Measurements from ENCODE around the gene HAGH. TPM values are rescaled to one million over a fixed set of nuclear protein-coding genes. Genes with fewer than 3 reads are reported as not detected.

HAGH gene
- total and polyA plus RNA-seq, 4 donors: 51.2 to 99.7 (median 80.2) TPM

- no peak overlapping the region for H3K9ac ChIP-seq (ENCODE audit: insufficient read depth in 1 of 2, low read length in 2 of 2)
- H3K4me3 ChIP-seq: no peak overlapping the region
- ATAC-seq (ENCODE audit: insufficient read depth, low FRiP score) (no peak), DNase-seq (peak in 1 of 3 donors; percentile 2)
- TF ChIP-seq, protein P1, sequence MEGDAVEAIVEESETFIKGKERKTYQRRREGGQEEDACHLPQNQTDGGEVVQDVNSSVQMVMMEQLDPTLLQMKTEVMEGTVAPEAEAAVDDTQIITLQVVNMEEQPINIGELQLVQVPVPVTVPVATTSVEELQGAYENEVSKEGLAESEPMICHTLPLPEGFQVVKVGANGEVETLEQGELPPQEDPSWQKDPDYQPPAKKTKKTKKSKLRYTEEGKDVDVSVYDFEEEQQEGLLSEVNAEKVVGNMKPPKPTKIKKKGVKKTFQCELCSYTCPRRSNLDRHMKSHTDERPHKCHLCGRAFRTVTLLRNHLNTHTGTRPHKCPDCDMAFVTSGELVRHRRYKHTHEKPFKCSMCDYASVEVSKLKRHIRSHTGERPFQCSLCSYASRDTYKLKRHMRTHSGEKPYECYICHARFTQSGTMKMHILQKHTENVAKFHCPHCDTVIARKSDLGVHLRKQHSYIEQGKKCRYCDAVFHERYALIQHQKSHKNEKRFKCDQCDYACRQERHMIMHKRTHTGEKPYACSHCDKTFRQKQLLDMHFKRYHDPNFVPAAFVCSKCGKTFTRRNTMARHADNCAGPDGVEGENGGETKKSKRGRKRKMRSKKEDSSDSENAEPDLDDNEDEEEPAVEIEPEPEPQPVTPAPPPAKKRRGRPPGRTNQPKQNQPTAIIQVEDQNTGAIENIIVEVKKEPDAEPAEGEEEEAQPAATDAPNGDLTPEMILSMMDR (IDR thresholded peaks at IDR 0.05; ENCODE audit: control extremely low read depth, extremely low read depth): no peak
- H3K27ac ChIP-seq (ENCODE audit: low read depth in 1 of 2, low read length in 1 of 2): no peak overlapping the region
- H3K9me3 ChIP-seq (ENCODE audit: control insufficient read depth in 4 of 4, insufficient read depth in 3 of 4, low read length in 3 of 4): no peaks in the 10 kb centered on the region
- peaks cover 0 to 3% (median 0%) of the 10 kb centered on the region in 5 donors for H3K4me1 ChIP-seq (ENCODE audit: control insufficient read depth in 5 of 5, insufficient read depth in 5 of 5, low read length in 5 of 5)
- 24 to 31% methylated on average over 8 of the region's 8 CpGs for WGBS, 2 donors
- H3K27me3 ChIP-seq (ENCODE audit: control insufficient read depth in 3 of 3, insufficient read depth in 3 of 3, low read length in 2 of 3): peaks cover 2 to 42% (median 23%) of the 10 kb centered on the region in 3 donors
- no peaks in the 10 kb centered on the region for H3K36me3 ChIP-seq (ENCODE audit: control insufficient read depth in 4 of 4, insufficient read depth in 4 of 4, low read length in 4 of 4)
Observed at GRCh38 chr16:1859650-1860049, 33.0 kb upstream of the HAGH start.

- H3K4me1 ChIP-seq (ENCODE audit: control insufficient read depth in 5 of 5, insufficient read depth in 5 of 5, low read length in 5 of 5): peaks cover 0 to 3% (median 0%) of the 10 kb centered on the region in 5 donors
- H3K9ac ChIP-seq (ENCODE audit: insufficient read depth in 1 of 2, low read length in 2 of 2): no peak overlapping the region
- no peak for ATAC-seq (ENCODE audit: insufficient read depth, low FRiP score)
- no peak overlapping the region for H3K4me3 ChIP-seq
- H3K27ac ChIP-seq (ENCODE audit: low read depth in 1 of 2, low read length in 1 of 2): no peak overlapping the region
- H3K36me3 ChIP-seq (ENCODE audit: control insufficient read depth in 4 of 4, insufficient read depth in 4 of 4, low read length in 4 of 4): no peaks in the 10 kb centered on the region
- TF ChIP-seq, protein P1 (IDR thresholded peaks at IDR 0.05; ENCODE audit: control extremely low read depth, extremely low read depth): no peak
- H3K9me3 ChIP-seq (ENCODE audit: control insufficient read depth in 4 of 4, insufficient read depth in 3 of 4, low read length in 3 of 4): no peaks in the 10 kb centered on the region
- 19 to 23% methylated on average over 8 of the region's 8 CpGs for WGBS, 2 donors
- H3K27me3 ChIP-seq (ENCODE audit: control insufficient read depth in 3 of 3, insufficient read depth in 3 of 3, low read length in 2 of 3): peaks cover 6 to 41% (median 21%) of the 10 kb centered on the region in 3 donors
- no peak for DNase-seq
Observed at GRCh38 chr16:1858189-1858865, 31.7 kb upstream of the HAGH start.

DNA sequence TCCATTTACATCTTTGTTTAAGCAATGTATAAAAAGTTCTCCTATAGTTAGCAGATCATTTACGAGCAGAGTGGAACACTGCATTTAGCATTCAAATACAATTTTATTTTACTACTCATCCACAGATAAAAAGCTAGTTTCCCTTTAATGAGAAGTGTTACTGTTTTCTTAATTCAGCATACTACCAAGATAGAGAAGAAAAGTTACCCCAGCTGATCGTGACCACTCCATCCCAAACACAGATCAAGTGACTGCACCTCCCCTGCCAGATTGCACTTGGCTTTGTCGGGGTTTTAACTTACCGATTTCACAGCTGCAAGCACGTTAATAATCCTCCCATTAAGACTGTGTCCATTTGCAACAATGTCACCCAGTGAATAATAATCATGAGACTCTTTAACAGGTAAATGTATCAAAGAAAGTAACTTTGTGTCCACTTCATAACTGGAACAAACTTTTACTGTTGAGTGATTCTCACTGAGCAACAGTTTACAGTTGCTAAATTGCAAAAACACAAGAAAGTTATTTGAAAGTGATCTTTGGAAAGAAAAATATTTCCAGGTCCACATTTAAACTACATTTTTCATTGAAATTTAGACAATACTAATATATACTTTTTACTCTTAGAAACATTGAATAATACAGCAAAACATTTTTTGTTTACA is 30.9 kb upstream of the HAGH start:
- Histone ChIP-seq H3K9me3 (ENCODE audit: control insufficient read depth in 4 of 4, insufficient read depth in 3 of 4, low read length in 3 of 4) (no peaks in the 10 kb centered on the region), H3K4me1 (ENCODE audit: control insufficient read depth in 5 of 5, insufficient read depth in 5 of 5, low read length in 5 of 5) (peaks cover 0 to 3% (median 0%) of the 10 kb centered on the region in 5 donors), H3K9ac (ENCODE audit: insufficient read depth in 1 of 2, low read length in 2 of 2) (no peak overlapping the region), H3K36me3 (ENCODE audit: control insufficient read depth in 4 of 4, insufficient read depth in 4 of 4, low read length in 4 of 4) (no peaks in the 10 kb centered on the region), H3K27ac (ENCODE audit: low read depth in 1 of 2, low read length in 1 of 2) (no peak overlapping the region), H3K27me3 (ENCODE audit: control insufficient read depth in 3 of 3, insufficient read depth in 3 of 3, low read length in 2 of 3) (peaks cover 6 to 41% (median 22%) of the 10 kb centered on the region in 3 donors), H3K4me3 (no peak overlapping the region)
- WGBS, 2 donors: 52 to 56% methylated on average over 5 of the region's 5 CpGs
- DNase-seq (no peak), ATAC-seq (ENCODE audit: insufficient read depth, low FRiP score) (no peak)
- TF ChIP-seq, protein P1 (IDR thresholded peaks at IDR 0.05; ENCODE audit: control extremely low read depth, extremely low read depth): no peak

Data from lung (tissue), 12 donors.